HG03064 (cell line): ENCODE measurements around the gene CHMP4B.

Source experiments
- ATAC-seq: cut with Tn5 transposase; IDR thresholded peaks from one replicate; pipeline ENCODE4 v1.9.1; 2021; ENCODE audit warnings: low read depth; ENCODE audit not compliant: unreplicated experiment

CHMP4B gene

GRCh38 chr20:33817411-33817810, 6.3 kb downstream of the CHMP4B start:
- ATAC-seq, result no peak

GRCh38 chr20:33819456-33819855, 8.3 kb downstream of the CHMP4B start:
- no peak for ATAC-seq

- ATAC-seq, result no peak
These were observed 9.2 kb downstream of the CHMP4B start for GRCh38 chr20:33820362-33820761.

- ATAC-seq, result no peak
These were observed 10.2 kb downstream of the CHMP4B start for GRCh38 chr20:33821270-33821836.

GRCh38 chr20:33822423-33822822, 11.3 kb downstream of the CHMP4B start:
- ATAC-seq, result no peak

- ATAC-seq, result no peak
These were observed 11.8 kb downstream of the CHMP4B start for GRCh38 chr20:33822991-33823390.

- ATAC-seq, result no peak
These were observed 13.7 kb downstream of the CHMP4B start for GRCh38 chr20:33824852-33825251.

GRCh38 chr20:33825340-33826269, 14.5 kb downstream of the CHMP4B start:
- no peak for ATAC-seq

GRCh38 chr20:33826270-33826897, 15.2 kb downstream of the CHMP4B start:
- ATAC-seq, result no peak

GRCh38 chr20:33827109-33827508, 16.0 kb downstream of the CHMP4B start:
- ATAC-seq, result no peak

GRCh38 chr20:33827634-33828325, 16.6 kb downstream of the CHMP4B start:
- no peak for ATAC-seq

- no peak for ATAC-seq
These were observed 17.2 kb downstream of the CHMP4B start for GRCh38 chr20:33828326-33828844.

GRCh38 chr20:33828967-33829560, 17.9 kb downstream of the CHMP4B start:
- ATAC-seq, result no peak

GRCh38 chr20:33829636-33830035, 18.5 kb downstream of the CHMP4B start:
- no peak for ATAC-seq

- ATAC-seq, result no peak
These were observed 19.2 kb downstream of the CHMP4B start for GRCh38 chr20:33830371-33830770.

- no peak for ATAC-seq
These were observed 21.1 kb downstream of the CHMP4B start for GRCh38 chr20:33832103-33832804.

GRCh38 chr20:33833333-33833732, 22.2 kb downstream of the CHMP4B start:
- no peak for ATAC-seq

GRCh38 chr20:33835615-33836172, 24.5 kb downstream of the CHMP4B start:
- no peak for ATAC-seq

GRCh38 chr20:33836277-33836676, 25.1 kb downstream of the CHMP4B start:
- ATAC-seq, result no peak
